Vagina (tissue), 2 donors: ENCODE data around the gene BCAT1.

Source experiments
- POLR2AphosphoS5 ChIP-seq, 2 donors: sonication (generic); formaldehyde crosslinking; IDR thresholded peaks; one replicate each; pipeline ENCODE4 v1.9.0; 2017; ENCODE audit warnings: antibody characterized with exemption in 2 of 2, mild to moderate bottlenecking in 2 of 2, low read depth in 1 of 2; ENCODE audit not compliant: insufficient read depth in 1 of 2
- TF ChIP-seq, protein P1 (sequence below), 3 experiments: fragments of 450-650 bp in 2 of 3; fragments of 200-600 bp in 1 of 3; sonication (generic) in 1 of 3; IDR thresholded peaks; one replicate each; pipeline ENCODE4 v1.5.1; 2017 to 2019; ENCODE audit warnings: antibody characterized with exemption in 3 of 3, mild to moderate bottlenecking in 2 of 3, moderate library complexity in 2 of 3

DNA sequence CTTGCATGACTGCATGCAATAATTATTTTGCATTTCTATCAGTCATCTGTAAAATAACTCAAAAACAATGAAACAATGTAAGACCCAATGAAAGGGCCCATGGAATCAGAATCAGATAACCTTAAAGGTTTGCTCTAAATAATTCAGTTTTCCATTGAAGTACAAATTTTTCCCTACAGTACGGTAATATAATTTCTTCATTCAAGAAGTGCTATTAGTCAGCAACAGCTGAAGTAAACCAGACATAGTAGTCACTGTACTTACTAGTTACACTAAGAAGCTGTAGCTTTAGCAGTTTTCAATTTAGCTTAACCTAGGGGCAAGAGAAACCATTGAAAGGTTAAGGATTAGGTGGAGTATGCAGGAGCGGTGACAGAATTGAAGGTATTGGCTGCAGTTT, 43.5 kb downstream of the BCAT1 start:
- TF ChIP-seq, protein P1, sequence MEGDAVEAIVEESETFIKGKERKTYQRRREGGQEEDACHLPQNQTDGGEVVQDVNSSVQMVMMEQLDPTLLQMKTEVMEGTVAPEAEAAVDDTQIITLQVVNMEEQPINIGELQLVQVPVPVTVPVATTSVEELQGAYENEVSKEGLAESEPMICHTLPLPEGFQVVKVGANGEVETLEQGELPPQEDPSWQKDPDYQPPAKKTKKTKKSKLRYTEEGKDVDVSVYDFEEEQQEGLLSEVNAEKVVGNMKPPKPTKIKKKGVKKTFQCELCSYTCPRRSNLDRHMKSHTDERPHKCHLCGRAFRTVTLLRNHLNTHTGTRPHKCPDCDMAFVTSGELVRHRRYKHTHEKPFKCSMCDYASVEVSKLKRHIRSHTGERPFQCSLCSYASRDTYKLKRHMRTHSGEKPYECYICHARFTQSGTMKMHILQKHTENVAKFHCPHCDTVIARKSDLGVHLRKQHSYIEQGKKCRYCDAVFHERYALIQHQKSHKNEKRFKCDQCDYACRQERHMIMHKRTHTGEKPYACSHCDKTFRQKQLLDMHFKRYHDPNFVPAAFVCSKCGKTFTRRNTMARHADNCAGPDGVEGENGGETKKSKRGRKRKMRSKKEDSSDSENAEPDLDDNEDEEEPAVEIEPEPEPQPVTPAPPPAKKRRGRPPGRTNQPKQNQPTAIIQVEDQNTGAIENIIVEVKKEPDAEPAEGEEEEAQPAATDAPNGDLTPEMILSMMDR (IDR thresholded peaks at IDR 0.05): no peak
- no peak for TF ChIP-seq POLR2AphosphoS5 (IDR thresholded peaks at IDR 0.05; ENCODE audit: insufficient read depth in 1 of 2, low read depth in 1 of 2)
